Gastrocnemius medialis (tissue), 4 donors: Measurements from ENCODE around the gene BMP4.

ENCODE experiments used
- POLR2A ChIP-seq, 2 donors: fragments of 450-650 bp; IDR thresholded peaks; one replicate each; pipeline ENCODE4 v1.6.1; 2017; ENCODE audit warnings: antibody characterized with exemption in 2 of 2, mild to moderate bottlenecking in 2 of 2, moderate library complexity in 2 of 2
- TF ChIP-seq, protein P1 (sequence below), 5 experiments: fragments of 450-650 bp in 3 of 5; fragments of 200-600 bp in 2 of 5; sonication (generic) in 2 of 5; IDR thresholded peaks in 4 of 5; conservative IDR thresholded peaks in 1 of 5; 1 replicate in 4 of 5; 2 replicates in 1 of 5; pipeline ENCODE4 v1.5.1; 2016 to 2019; ENCODE audit warnings: antibody characterized with exemption in 5 of 5, mild to moderate bottlenecking in 3 of 5, moderate library complexity in 3 of 5

GRCh38 chr14:53932966-53933365 lies 23.7 kb downstream of the BMP4 start:
- no peak for TF ChIP-seq POLR2A (IDR thresholded peaks at IDR 0.05)
- TF ChIP-seq, protein P1, sequence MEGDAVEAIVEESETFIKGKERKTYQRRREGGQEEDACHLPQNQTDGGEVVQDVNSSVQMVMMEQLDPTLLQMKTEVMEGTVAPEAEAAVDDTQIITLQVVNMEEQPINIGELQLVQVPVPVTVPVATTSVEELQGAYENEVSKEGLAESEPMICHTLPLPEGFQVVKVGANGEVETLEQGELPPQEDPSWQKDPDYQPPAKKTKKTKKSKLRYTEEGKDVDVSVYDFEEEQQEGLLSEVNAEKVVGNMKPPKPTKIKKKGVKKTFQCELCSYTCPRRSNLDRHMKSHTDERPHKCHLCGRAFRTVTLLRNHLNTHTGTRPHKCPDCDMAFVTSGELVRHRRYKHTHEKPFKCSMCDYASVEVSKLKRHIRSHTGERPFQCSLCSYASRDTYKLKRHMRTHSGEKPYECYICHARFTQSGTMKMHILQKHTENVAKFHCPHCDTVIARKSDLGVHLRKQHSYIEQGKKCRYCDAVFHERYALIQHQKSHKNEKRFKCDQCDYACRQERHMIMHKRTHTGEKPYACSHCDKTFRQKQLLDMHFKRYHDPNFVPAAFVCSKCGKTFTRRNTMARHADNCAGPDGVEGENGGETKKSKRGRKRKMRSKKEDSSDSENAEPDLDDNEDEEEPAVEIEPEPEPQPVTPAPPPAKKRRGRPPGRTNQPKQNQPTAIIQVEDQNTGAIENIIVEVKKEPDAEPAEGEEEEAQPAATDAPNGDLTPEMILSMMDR (IDR thresholded peaks at IDR 0.05 in 4 of 5, conservative IDR thresholded peaks at IDR 0.05 in 1 of 5), result no peak
